ENCODE data around the gene ADCK2.
"Not testable (repeated sequence)": the region's sequence is repeated elsewhere in the genome, so short reads cannot be mapped to it uniquely, and the experiment has no call there.

Gene ADCK2

DNA sequence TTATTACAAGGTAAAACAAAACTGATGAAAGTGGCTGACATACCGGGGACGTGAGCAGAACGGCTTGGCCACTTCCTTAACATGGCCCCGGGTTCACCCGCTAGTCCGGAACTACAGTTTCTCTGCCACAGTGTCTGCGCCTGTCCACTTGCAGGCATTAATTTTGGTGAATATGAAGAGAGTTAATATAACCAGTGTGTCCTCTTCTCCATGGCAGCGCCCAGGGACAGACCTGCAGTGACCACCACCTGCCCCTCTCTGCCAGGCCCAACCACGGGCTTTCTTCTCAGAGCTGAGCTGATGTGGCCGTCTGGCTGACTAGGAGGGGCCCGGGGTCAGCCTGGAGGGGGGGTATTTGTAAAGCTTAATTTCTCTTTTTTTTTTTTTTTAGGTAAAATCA lies 22.6 kb downstream of the ADCK2 start:
- no peak for DNase-seq (ENCODE audit: low spot score)

DNA sequence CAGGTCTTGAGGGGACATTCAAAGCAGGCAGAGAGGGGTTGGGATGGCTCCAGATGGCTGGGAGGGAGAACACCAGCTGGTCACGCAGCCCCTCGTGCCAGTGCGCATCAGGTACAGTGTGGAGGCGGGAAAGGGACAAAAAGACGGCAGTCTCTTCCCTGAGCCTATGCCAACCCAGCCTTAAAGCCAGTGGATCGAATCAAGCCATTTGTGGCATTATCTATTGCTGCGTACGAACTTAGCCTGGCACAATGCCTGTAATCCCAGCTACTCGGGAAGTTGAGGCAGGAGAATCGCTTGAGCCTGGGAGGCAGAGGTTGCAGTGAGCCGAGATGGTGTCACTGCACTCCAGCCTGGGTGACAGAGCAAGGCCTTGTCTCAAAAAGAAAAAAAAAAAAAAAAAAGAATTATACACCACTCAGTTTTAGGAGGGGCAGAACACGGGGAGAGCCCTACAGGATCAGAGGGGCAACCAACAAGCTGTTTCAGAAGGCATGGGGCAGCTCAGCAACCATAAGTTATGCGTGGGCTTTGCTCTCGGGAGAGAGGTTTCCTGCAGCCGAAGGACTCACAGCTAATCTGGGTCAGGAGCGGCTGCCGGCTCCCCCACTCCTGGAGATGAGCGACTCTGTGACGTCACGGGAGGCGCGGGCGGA lies 23.4 kb downstream of the ADCK2 start:
- DNase-seq (ENCODE audit: low spot score), result peak; percentile 91

DNA sequence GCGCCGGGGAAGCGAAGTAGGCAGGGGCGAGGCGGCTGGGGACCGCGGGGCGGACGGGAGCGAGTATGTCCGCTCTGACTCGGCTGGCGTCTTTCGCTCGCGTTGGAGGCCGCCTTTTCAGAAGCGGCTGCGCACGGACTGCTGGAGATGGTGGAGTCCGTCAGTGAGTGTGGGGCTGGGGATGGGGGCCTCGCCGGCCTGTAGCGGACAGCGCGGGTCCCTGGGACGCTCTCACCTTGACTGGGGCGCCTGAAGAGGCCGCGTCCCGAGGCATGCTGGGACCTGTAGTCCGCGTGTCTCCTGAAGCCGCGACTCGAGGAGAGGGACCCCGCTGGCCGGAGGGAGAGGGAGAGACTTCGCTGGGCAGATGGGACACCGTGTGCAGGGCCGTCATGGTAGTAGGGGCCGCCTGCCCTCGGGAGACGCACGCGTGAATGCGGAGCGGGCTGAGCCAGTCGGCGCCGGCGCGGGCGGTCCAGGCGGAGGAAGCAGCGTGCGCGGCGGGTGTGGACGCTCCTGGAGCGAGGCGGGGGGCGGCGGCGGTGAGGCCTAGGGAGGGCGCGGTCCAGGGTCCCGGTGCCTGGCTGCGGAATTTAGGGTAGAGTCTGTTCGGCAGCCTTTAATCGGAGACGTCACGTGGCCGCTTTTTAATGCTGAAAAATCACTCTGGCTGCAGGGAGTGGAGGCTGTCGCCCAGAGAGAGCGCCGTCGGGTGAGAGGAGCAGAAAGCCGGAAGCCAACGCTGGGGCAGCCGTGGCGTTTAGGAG lies 24.1 kb downstream of the ADCK2 start, which contains the start of gene NDUFB2:
Gene NDUFB2 (plus strand): TSS at position 29 of the 767 bp plus-strand sequence. CDS start 37 bp downstream, at position 66.
- DNase-seq (ENCODE audit: low spot score), result peak; percentile 65

DNA sequence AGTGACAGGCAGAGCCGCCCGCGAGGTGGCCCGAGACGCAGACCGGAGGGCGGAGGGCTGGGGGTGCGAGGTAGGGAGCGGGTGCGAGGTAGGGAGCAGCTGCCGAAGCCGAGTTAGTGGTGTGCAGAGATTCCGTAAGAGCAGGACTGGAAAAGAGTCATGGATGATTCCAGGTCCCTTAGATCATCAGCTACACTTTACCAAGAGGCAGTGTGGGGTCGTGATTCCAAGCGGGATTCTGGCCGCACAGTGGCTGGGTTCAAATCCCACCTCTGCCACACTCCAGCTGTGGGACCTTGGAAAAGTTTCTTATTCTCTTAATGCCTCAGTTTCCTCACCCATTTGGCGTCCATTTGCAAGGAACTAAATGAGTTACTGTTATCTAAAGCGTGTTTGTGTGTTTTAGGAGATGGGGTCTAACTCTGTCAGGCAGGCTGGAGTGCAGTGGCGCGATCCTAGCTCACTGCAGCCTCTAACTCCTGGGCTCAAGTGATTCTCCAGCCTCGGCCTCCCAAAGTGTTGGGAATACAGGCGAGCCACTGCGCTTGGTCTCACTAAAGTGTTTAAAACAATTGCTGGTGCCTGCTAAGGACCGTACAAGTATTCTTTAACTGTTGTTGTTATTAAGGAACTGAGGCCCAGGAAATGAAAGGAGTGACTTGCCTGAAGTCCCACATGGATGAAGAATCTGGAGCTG lies 24.9 kb downstream of the ADCK2 start:
- no peak for DNase-seq (ENCODE audit: low spot score)

DNA sequence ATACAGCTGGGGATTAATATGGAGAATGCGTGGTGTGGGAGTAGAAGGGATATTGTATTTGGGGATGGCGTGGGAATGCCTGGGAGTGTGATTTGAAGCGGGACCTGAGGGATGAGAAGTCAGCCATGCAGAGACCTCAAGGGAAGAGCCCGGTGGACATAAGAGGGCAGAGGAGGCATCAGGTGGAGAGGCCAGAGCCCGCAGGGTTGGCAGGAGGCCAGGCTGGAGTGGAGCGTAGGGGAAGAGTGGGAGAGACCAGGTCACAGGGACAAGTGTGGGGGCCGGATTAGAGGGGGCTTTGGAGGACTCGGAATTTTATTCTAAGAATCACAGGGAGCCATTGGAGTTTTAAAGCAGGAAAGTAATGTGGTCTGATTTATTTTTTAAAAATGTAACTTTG lies 25.7 kb downstream of the ADCK2 start:
- DNase-seq (ENCODE audit: low spot score), result no peak

DNA sequence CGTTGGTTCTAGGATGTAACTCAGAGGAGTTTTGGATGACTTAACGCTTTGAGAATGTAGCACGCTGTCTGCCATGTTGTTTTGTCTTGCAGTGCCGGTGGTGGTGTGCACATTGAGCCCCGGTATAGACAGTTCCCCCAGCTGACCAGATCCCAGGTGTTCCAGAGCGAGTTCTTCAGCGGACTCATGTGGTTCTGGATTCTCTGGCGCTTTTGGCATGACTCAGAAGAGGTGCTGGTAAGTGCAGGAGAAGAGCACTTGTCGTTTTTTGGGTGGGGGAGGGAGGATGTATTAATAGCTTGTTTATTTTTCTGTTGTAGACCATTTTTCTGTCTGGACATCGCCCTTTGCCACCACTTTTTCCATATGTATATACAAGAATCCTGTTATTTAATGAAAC lies 30.0 kb downstream of the ADCK2 start:
- DNase-seq (ENCODE audit: low spot score), result no peak

DNA sequence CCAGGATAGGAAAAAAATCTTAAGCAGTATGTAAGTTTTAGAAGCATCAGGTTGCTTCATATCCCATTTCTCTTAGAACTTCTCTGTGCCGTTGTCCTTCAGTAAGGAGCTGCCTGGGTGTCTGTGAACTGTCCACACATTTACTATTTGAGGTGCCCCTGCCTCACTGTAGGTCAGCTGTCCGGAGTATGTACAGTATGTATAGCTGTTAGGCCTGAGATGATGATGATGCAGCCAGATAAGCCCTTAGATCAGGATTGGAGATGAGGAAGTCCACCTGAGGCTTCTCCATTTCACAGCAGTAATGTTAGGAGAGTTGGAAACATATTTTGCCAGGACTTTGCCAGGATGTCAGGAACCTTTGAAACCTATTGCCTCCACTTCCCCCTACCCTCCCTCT lies 31.5 kb downstream of the ADCK2 start:
- DNase-seq (ENCODE audit: low spot score), result no peak

DNA sequence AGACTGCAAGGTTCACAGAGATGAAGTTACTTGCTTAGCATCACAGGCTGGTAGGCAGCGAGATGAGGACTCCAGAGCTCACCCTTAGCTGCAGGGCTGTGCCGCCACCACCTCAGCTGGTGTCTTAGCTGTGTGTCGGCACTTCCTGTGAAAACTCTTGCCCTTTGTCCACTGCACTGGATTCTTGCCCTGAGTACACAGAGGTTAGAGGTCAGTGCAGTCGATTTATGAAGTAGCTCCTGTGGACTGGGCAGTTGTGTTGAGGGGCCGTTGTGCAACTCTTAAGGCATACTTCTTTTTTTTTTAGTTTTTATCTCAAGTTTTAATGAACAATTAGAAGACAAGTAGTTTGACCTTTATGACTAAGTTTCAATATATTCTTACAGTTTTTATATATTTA lies 34.4 kb downstream of the ADCK2 start:
- DNase-seq (ENCODE audit: low spot score), result no peak

DNA sequence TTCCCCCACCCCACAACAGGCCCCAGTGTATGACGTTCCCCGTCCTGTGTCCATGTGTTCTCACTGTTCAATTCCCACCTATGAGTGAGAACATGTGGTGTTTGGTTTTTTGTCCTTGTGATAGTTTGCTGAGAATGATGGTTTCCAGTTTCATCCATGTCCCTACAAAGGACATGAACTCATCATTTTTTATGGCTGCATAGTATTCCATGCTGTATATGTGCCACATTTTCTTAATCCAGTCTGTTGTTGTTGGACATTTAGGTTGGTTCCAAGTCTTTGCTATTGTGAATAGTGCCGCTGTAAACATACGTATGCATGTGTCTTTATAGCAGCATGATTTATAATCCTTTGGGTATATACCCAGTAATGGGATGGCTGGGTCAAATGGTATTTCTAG lies 36.0 kb downstream of the ADCK2 start:
- not testable (repeated sequence) for DNase-seq (ENCODE audit: low spot score)

DNA sequence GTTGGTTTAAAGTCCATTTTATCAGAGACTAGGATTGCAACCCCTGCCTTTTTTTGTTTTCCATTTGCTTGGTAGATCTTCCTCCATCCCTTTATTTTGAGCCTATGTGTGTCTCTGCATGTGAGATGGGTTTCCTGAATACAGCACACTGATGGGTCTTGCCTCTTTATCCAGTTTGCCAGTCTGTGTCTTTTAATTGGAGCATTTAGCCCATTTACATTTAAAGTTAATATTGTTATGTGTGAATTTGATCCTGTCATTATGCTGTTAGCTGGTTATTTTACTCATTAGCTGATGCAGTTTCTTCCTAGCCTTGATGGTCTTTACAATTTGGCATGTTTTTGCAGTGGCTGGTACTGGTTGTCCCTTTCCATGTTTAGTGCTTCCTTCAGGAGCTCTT lies 39.6 kb downstream of the ADCK2 start:
- DNase-seq (ENCODE audit: low spot score), result not testable (repeated sequence)

DNA sequence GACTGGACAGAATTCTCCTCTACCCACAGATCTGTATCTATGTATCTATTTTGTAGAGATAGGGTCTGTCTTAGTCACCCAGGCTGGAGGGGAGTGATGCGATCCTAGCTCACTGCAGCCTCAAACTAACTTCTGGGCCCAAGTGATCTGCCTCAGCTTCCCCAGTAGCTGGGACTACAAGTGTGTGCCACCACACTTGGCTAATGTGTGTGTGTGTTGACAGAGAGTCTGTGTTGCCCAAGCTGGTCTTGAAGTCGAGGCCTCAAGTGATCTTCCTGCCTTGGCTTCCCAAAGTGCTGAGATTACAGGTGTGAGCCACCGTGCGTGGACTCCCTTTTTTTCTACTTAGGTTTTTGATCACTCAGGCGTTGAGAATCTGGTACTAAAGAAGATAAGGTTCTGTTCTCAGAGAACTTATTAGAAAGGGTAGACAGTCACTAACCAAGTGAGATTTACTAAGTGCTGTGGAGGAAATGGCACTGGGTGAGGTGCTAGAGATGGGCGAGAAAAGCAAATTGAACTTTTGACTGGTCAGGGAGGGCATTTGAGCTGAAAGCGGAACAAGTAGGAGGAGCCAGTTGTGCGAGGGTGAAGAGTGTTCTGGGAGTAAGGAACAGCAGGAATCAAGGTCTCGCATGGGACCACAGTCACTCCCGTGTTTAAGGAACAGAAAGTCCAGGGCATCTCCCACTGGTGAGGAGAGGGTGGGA lies 41.7 kb downstream of the ADCK2 start:
- no peak for DNase-seq (ENCODE audit: low spot score)

DNA sequence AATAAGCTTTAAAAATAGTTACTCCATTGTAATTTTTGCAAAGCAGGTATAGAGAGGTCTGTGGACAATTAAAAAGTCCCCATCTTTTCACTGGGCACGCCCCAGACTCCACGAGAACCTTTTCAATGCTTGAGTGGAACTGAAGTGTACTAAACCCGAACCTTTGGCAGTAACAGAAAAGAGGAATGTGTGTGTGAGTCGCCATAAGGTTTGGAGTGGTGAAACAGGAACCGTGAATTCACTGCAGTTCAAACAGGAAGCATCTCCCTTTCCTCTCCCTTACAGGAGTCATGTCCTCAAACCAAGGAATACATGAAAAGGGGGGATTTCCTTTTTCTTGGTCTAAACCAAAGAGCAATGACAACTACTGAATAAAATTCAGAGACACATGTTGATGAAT lies 47.0 kb downstream of the ADCK2 start:
- DNase-seq (ENCODE audit: low spot score), result no peak

DNA sequence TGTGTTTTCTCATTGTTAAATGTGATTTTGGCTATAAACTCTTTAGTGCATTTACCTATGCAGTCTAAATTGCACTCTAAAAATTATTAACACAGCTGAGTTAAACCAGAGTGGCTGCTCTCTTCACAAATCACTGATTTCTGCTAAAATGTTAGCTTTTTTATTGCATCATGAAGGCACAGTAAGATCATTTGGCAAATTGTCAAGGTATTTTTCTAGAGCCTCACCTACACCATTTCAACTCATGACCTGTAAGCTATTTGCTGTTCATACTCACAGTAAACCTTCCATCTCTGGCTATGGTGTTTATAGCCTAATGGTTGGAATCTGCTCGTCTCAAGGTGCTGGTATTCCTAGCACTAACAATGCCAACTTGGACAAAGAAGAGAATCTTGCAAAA lies 49.5 kb downstream of the ADCK2 start:
- no peak for DNase-seq (ENCODE audit: low spot score)

DNA sequence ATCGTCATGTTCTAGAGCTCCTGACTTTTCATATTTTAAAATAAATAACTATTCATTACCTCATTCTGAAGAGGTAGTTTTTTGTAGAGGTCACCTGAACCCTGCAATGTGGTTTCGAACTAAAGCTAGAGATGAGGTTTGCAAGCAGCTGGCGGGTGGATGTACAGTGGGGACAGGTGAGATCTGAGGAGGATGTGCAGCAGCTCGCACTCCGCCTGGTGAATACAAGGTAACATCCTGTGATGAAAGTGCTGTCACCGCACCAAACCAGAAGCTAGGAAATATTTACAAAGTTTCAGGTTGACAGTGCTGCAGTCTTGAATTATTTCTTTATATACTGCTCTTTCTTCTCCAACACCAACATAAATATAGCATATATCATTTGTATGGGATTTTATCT lies 50.3 kb downstream of the ADCK2 start:
- DNase-seq (ENCODE audit: low spot score), result peak; percentile 60

DNA sequence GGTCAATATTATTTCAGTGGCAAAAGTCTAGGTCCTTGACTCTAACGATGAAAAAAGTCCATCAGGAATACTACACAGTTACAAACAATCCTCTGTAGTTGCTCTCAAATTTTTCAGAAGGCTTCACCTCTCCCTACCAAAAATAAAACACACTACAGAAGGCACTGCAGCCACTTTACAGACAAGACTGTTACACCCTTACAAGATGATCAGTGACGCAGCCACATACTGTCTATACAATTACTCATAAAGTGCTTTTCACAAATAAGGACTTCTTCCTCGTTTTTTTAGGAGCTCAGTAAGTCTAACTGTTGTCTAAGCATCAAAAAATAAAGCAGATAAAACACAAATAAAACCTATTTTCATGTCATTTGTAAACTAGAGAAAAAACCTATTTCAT lies 50.8 kb downstream of the ADCK2 start:
- DNase-seq (ENCODE audit: low spot score), result no peak

DNA sequence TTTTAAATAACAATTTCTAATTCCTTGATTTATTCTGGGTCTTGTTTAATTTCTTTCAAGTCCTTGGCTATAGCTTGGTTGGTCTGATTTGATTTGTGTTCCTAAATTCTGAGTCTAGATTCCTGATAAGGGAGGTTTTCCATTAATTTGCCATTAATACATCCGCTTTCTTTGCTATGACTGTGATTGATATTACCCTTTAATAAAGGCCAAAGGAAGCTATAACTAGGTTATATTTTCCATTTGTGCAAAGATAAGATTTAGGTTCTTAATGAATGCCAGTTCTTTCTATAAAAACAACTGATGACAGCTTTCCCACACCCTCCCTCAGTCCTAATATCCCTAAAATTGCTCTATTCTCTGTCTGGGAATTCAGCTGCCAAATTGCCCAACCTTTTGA lies 52.0 kb downstream of the ADCK2 start:
- DNase-seq (ENCODE audit: low spot score), result no peak

DNA sequence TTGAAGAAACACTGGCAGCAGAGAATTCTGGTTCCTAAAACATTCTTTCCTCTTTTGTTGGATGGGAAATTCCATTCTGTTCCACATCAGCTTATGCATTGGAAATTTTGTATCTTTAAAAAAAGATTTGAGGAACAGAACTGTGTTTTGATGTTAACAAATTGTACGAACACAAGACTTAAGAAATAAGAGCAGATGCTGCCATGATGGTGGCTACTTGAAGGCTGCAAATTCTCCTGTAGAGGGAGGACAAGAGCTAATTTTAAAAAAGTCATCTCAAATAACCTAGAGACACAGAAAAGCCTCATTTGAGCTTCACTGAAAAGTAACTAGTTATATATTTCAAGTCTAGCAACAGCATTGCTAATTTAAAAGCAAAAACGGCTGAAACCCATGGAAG lies 53.5 kb downstream of the ADCK2 start:
- DNase-seq (ENCODE audit: low spot score), result no peak

DNA sequence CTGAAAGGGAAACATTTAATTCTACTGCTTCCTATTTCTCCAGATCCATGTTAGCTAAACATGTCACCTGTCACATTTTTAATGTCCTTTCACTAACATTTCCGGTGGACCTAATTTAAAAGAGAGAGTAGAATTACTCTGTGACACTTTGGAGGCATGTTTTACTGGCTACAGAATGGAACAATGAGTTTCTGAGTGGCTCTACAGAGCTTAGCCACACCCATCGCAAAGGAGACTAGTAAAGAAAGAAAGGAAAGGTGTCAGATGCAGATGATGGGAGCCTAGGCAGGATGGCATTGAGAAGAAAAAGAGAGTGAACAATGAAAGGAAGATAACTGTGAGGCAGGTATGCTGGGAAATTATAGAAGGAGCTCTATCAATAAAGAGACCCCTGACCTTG lies 59.7 kb downstream of the ADCK2 start:
- DNase-seq (ENCODE audit: low spot score), result no peak

DNA sequence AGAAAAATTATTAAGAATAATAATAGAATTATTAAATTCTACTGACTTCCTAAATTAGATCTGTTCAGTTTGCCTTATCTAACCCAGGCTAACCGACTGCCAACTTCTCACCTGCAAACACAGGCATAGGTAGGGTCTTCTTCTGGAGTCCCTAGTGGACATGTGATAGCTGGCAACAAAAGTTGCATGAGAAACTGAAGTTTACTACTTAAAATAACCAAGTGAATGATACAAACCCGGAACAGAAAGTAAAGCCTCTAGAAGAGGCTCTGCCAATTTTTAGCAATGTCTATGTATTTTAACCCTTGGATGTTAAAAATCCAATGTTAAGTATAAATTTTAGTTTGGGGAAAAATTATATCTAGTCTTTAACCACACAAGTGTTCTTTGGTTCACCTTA lies 61.4 kb downstream of the ADCK2 start:
- no peak for DNase-seq (ENCODE audit: low spot score)

DNA sequence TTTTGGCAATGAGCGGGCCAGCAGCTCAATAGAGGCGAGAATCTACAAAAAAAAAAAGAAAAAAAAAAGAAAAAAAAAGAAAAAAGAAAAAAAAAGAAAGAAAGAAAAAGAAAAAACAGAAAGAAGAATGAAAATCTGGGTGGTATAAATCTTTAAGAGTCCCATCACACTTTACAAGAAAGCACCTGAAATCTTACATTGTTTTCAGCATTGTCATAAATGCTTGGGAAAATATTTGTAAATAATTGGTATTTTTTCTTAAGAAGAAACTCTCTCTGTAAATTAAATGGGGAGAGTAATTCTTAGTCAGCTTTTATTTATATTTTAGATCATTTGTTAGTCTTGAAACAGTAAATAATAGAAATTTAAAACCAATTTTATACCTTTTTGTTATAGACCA lies 62.0 kb downstream of the ADCK2 start:
- no peak for DNase-seq (ENCODE audit: low spot score)

DNA sequence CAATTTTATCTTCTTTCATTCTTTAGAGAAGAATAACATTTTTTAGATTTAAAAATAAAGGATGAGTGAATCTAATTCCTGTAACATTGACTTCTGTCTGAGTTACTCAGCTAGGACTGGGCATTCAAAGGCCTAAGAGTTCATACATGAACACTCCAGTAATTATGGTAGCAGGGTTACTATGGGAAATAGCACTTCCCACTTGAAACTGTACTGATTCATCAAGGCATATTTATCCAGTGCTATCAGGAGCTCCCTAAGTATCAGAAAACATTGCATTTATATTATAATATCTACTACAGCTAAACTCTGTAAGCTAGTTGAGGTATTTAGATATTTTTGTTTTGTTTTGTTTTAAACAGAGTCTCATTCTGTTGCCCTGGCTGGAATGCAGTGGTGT lies 65.5 kb downstream of the ADCK2 start:
- DNase-seq (ENCODE audit: low spot score), result no peak

DNA sequence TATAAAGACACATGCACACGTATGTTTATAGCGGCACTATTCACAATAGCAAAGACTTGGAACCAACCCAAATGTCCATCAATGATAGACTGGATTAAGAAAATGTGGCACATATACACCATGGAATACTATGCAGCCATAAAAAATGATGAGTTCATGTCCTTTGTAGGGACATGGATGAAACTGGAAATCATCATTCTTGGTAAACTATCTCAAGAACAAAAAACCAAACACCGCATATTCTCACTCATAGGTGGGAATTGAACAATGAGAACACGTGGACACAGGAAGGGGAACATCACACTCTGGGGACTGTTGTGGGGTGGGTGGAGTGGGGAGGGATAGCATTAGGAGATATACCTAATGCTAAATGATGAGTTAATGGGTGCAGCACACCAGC lies 70.5 kb downstream of the ADCK2 start:
- DNase-seq (ENCODE audit: low spot score), result not testable (repeated sequence)

DNA sequence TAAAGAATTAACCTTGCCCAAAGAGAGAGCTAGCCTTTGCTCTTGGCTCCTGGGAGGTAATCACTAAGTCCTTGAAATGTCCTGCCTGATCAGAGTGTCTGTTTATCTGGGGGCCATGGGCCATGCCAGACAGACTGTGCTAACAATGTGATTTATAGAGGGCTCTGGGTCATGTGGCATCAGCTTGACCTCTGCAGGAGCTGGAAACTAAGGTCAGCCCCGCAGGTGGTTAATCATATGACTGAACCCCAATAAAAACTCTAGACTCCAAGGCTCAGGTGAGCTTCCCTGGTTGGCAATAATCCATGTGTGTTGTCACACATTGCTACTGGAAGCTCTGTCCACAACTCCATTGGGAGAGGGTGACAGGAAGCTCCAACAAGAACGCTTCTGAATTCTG lies 71.3 kb downstream of the ADCK2 start:
- no peak for DNase-seq (ENCODE audit: low spot score)
